Astrocyte (in vitro differentiated cells and primary cell): ENCODE measurements around the gene ADCY3. TPM values are rescaled to one million over a fixed set of nuclear protein-coding genes. Genes with fewer than 3 reads are reported as not detected.

Source experiments
- DNase-seq: peaks from one replicate; pipeline ENCODE4 v3.0.0-alpha.2; 2010; ENCODE audit warnings: low read depth
- FAIRE-seq: peaks from 2 replicates; lab custom pipeline; 2011; peaks lifted over from hg19 to GRCh38; lab: Jason Lieb, UNC
- H2AFZ ChIP-seq: 2 replicates; pipeline ENCODE4 v1.6.0; 2012; ENCODE audit warnings: low read depth, low read length, inconsistent platforms
- H3K27ac ChIP-seq: 2 replicates; pipeline ENCODE4 v1.5.1; 2011; ENCODE audit warnings: low read depth, low read length, inconsistent platforms
- H3K27me3 ChIP-seq: 2 replicates; pipeline ENCODE4 v1.6.0; 2011; ENCODE audit warnings: low read length, inconsistent platforms; ENCODE audit not compliant: insufficient read depth
- H3K36me3 ChIP-seq: 2 replicates; pipeline ENCODE4 v1.5.1; 2011; ENCODE audit warnings: low read length, inconsistent platforms; ENCODE audit not compliant: insufficient read depth
- H3K4me1 ChIP-seq: 2 replicates; pipeline ENCODE4 v1.5.1; 2011; ENCODE audit warnings: low read length, inconsistent platforms; ENCODE audit not compliant: insufficient read depth
- H3K4me2 ChIP-seq: 2 replicates; pipeline ENCODE4 v1.6.0; 2012; ENCODE audit warnings: low read length, inconsistent platforms
- H3K4me3 ChIP-seq: 2 replicates; pipeline ENCODE4 v1.5.1; 2011; ENCODE audit warnings: low read depth, mild to moderate bottlenecking, low read length, inconsistent platforms; ENCODE audit not compliant: insufficient read depth
- H3K79me2 ChIP-seq: 2 replicates; pipeline ENCODE4 v1.6.0; 2012; ENCODE audit warnings: mild to moderate bottlenecking, low read length, inconsistent platforms; ENCODE audit not compliant: insufficient read depth
- H3K9ac ChIP-seq: 2 replicates; pipeline ENCODE4 v1.6.0; 2012; ENCODE audit warnings: mild to moderate bottlenecking, low read length, inconsistent platforms
- H3K9me3 ChIP-seq: 2 replicates; pipeline ENCODE4 v1.5.1; 2012; ENCODE audit warnings: low read depth, mild to moderate bottlenecking, low read length, inconsistent platforms; ENCODE audit not compliant: insufficient read depth
- H4K20me1 ChIP-seq: 2 replicates; pipeline ENCODE4 v1.6.0; 2012; ENCODE audit warnings: low read length, inconsistent platforms; ENCODE audit not compliant: insufficient read depth
- H3K27ac Mint-ChIP-seq: one replicate; pipeline ENCODE4 v1.8.0; 2021; ENCODE audit warnings: mild to moderate bottlenecking, mixed read lengths; ENCODE audit not compliant: unreplicated experiment
- H3K27me3 Mint-ChIP-seq: one replicate; pipeline ENCODE4 v1.8.0; 2021; ENCODE audit warnings: low read depth, mixed read lengths; ENCODE audit not compliant: unreplicated experiment
- H3K36me3 Mint-ChIP-seq: one replicate; pipeline ENCODE4 v1.8.0; 2021; ENCODE audit warnings: low read depth, mixed read lengths; ENCODE audit not compliant: unreplicated experiment
- H3K4me1 Mint-ChIP-seq: one replicate; pipeline ENCODE4 v1.8.0; 2021; ENCODE audit warnings: low read depth, mixed read lengths; ENCODE audit not compliant: unreplicated experiment
- H3K4me3 Mint-ChIP-seq: one replicate; pipeline ENCODE4 v1.8.0; 2021; ENCODE audit warnings: mild to moderate bottlenecking, moderate library complexity, mixed read lengths; ENCODE audit not compliant: unreplicated experiment
- H3K9me3 Mint-ChIP-seq: one replicate; pipeline ENCODE4 v1.8.0; 2021; ENCODE audit warnings: mild to moderate bottlenecking, mixed read lengths; ENCODE audit not compliant: unreplicated experiment
- CTCF ChIP-seq: IDR thresholded peaks from 2 replicates; pipeline ENCODE4 v1.5.1; 2011; ENCODE audit warnings: low read depth, mild to moderate bottlenecking, inconsistent platforms, low read length, moderate library complexity; ENCODE audit not compliant: insufficient read depth
- EZH2 ChIP-seq: IDR thresholded peaks from 2 replicates; pipeline ENCODE4 v1.6.1; 2012; ENCODE audit warnings: mild to moderate bottlenecking, low read length, inconsistent platforms; ENCODE audit not compliant: insufficient read depth
- total RNA-seq: library from RNA; stranded (reverse); gene quantifications from 2 replicates; pipeline ENCODE4 v1.2.1, GENCODE V29; 2021

The ADCY3 gene
- total RNA-seq, 1 donor from 2014 or later: 12.5 TPM

GRCh38 chr2:24831221-24832072, 88.6 kb downstream of the ADCY3 start:
- TF ChIP-seq CTCF: no peak
- no peak for TF ChIP-seq EZH2
- peaks cover 4% of the 10 kb centered on the region for H3K36me3 Mint-ChIP-seq
- FAIRE-seq: no peak

GRCh38 chr2:24830786-24831185, 89.3 kb downstream of the ADCY3 start:
- H3K36me3 Mint-ChIP-seq: peaks cover 4% of the 10 kb centered on the region

More at GRCh38 chr2:24831221-24832072, 88.6 kb downstream of the ADCY3 start:
- no peaks in the 10 kb centered on the region for H3K27me3 ChIP-seq
- H3K36me3 ChIP-seq: peaks cover 2% of the 10 kb centered on the region
- H4K20me1 ChIP-seq: no peaks in the 10 kb centered on the region
- no peaks in the 10 kb centered on the region for H3K27me3 Mint-ChIP-seq
- H2AFZ ChIP-seq: no peak overlapping the region
- H3K4me2 ChIP-seq: no peak overlapping the region
- no peak overlapping the region for H3K9ac ChIP-seq
- H3K9me3 Mint-ChIP-seq: no peaks in the 10 kb centered on the region
- no peaks in the 10 kb centered on the region for H3K79me2 ChIP-seq
- H3K4me3 Mint-ChIP-seq: no peak overlapping the region
- H3K9me3 ChIP-seq: no peaks in the 10 kb centered on the region
- no peak overlapping the region for H3K27ac ChIP-seq
- no peak overlapping the region for H3K27ac Mint-ChIP-seq
- H3K4me1 ChIP-seq: peaks cover 14% of the 10 kb centered on the region
- DNase-seq: no peak
- H3K4me1 Mint-ChIP-seq: peaks cover 3% of the 10 kb centered on the region
- H3K4me3 ChIP-seq: no peak overlapping the region

More at GRCh38 chr2:24830786-24831185, 89.3 kb downstream of the ADCY3 start:
- Mint-ChIP-seq H3K27ac (no peak overlapping the region), H3K4me3 (no peak overlapping the region), H3K9me3 (no peaks in the 10 kb centered on the region), H3K4me1 (peaks cover 3% of the 10 kb centered on the region), H3K27me3 (no peaks in the 10 kb centered on the region)
- Histone ChIP-seq H3K79me2 (no peaks in the 10 kb centered on the region), H3K9me3 (no peaks in the 10 kb centered on the region), H3K27me3 (no peaks in the 10 kb centered on the region), H3K36me3 (peaks cover 2% of the 10 kb centered on the region), H3K4me2 (no peak overlapping the region), H3K4me1 (peaks cover 18% of the 10 kb centered on the region), H3K9ac (no peak overlapping the region), H2AFZ (no peak overlapping the region), H4K20me1 (no peaks in the 10 kb centered on the region), H3K27ac (no peak overlapping the region), H3K4me3 (no peak overlapping the region)
- FAIRE-seq (no peak), DNase-seq (no peak)
- TF ChIP-seq CTCF (no peak), EZH2 (no peak)
